ENCODE measurements around the gene RABL6. TPM values are rescaled to one million over a fixed set of nuclear protein-coding genes. Genes with fewer than 3 reads are reported as not detected.
"Not testable (repeated sequence)": the region's sequence is repeated elsewhere in the genome, so short reads cannot be mapped to it uniquely, and the experiment has no call there.

RABL6 gene
- total RNA-seq, 1 donor from 2014 or later = 109 TPM

DNA sequence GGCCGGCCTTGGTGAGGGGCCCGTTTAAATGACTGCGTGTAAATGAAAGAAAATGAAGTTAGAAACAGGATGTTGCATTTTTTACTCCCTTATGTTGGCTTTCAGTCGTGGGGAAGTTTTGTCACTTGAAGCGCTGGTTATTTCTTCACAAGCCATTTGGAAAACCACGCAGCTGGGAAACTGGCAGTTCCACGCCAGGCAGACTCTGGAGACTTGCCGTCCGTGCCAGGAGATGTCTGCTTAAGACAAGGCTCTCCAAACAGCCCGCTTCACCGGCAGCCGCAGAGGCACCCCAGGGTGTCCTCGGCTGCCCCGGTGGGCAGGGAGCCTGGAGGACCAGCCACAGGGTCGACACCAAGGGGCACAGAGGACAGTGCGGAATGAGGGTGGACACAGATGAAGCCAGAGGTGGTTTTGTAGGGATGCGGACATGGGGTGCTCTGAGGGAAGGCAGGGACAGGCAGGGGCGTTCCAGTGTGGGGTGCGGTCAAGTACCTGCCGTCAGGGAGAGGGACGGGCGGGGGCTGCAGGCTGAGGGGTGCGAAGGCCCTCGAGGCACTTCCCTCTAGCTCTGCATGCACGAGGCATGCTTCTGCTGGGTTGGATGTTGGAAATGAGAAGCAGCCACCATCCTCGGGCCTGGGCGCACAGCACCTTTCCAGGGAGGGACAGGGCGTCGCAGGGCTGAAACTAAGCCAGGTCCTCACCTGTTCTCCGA is 23.4 kb downstream of the RABL6 start:
- no peaks in the 10 kb centered on the region for H3K4me1 Mint-ChIP-seq (ENCODE audit: low read depth)
- no peak overlapping the region for H3K27ac Mint-ChIP-seq
- DNase-seq (ENCODE audit: low spot score) = no peak
- intact Hi-C loops (cut with micrococcal nuclease) = no loop called here
- H3K9me3 Mint-ChIP-seq = no peaks in the 10 kb centered on the region
- H3K4me3 Mint-ChIP-seq = no peak overlapping the region
- no peaks in the 10 kb centered on the region for H3K27me3 Mint-ChIP-seq (ENCODE audit: insufficient read depth)
- peaks cover 5% of the 10 kb centered on the region for H3K36me3 Mint-ChIP-seq (ENCODE audit: low read depth)

DNA sequence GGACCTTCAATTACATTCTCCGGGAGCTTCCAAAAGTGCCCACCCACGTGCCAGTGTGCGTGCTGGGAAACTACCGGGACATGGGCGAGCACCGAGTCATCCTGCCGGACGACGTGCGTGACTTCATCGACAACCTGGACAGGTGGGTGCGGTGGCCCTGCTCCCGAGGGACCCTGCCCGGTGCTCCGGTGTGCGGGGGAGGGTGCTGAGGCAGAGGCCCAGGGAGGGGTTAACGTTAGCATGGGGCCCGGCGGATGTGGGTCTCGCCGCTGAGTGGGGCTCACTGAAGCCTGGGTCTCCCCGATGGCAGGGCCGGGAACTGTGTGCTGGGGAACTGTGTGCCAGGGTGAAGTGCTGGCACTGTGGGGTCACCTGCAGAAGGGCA is 24.0 kb downstream of the RABL6 start:
- DNase-seq (ENCODE audit: low spot score) = no peak
- H3K4me1 Mint-ChIP-seq (ENCODE audit: low read depth) = no peaks in the 10 kb centered on the region
- H3K36me3 Mint-ChIP-seq (ENCODE audit: low read depth) = peaks cover 5% of the 10 kb centered on the region
- H3K27ac Mint-ChIP-seq = no peak overlapping the region
- H3K4me3 Mint-ChIP-seq = no peak overlapping the region
- H3K27me3 Mint-ChIP-seq (ENCODE audit: insufficient read depth) = no peaks in the 10 kb centered on the region
- no peaks in the 10 kb centered on the region for H3K9me3 Mint-ChIP-seq
- intact Hi-C loops (cut with micrococcal nuclease) = no loop called here

DNA sequence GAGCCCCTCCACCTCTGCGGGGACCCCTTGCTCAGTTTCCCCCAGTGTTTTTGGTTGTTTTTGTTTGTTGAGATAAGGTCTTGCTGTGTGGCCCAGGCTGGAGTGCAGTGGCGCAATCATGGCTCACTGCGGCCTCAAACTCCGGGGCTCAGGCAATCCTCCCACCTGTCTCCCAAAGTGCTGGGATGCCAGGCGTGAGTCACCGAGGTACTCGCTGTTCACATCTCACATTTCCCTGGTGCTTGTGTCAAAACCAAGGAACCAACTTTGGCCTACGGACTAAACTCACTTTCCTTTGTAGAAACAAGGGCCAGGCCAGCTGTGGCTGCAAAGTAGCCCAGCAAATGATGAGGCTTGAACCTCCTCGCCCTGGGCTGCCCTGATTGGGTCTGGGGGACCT is 24.8 kb downstream of the RABL6 start:
- Mint-ChIP-seq H3K4me1 (ENCODE audit: low read depth) (no peaks in the 10 kb centered on the region), H3K9me3 (no peaks in the 10 kb centered on the region), H3K27me3 (ENCODE audit: insufficient read depth) (no peaks in the 10 kb centered on the region), H3K4me3 (no peak overlapping the region), H3K36me3 (ENCODE audit: low read depth) (peaks cover 5% of the 10 kb centered on the region), H3K27ac (no peak overlapping the region)
- no peak for DNase-seq (ENCODE audit: low spot score)
- intact Hi-C loops (cut with micrococcal nuclease) = no loop called here

DNA sequence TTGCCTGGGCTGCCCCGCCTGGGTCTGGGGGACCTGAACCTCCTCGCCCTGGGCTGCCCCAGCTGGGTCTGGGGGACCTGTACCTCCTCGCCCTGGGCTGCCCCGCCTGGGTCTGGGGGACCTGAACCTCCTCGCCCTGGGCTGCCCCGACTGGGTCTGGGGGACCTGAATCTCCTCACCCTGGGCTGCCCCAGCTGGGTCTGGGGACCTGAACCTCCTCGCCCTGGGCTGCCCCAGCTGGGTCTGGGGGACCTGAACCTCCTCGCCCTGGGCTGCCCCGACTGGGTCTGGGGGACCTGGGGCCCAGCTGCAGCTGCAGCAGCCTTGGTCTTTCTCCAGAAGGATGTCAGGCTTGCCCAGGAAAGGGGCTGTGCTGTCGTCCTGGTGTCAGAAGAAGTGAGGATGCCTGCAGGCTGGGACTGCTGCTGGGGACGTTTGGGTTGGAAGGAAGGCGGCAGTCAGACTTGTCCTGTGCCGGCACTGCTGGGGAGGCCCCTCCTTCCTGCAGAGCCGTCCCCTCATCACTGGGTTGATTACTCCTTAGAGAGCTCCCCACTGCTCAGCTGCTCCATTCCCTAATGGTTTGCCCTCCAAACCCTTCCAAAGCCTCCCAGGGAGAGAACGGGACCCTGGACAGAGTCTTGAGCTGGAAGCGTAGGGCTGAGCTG is 25.8 kb downstream of the RABL6 start:
- H3K9me3 Mint-ChIP-seq; intact Hi-C loops (cut with micrococcal nuclease): not testable (repeated sequence)

DNA sequence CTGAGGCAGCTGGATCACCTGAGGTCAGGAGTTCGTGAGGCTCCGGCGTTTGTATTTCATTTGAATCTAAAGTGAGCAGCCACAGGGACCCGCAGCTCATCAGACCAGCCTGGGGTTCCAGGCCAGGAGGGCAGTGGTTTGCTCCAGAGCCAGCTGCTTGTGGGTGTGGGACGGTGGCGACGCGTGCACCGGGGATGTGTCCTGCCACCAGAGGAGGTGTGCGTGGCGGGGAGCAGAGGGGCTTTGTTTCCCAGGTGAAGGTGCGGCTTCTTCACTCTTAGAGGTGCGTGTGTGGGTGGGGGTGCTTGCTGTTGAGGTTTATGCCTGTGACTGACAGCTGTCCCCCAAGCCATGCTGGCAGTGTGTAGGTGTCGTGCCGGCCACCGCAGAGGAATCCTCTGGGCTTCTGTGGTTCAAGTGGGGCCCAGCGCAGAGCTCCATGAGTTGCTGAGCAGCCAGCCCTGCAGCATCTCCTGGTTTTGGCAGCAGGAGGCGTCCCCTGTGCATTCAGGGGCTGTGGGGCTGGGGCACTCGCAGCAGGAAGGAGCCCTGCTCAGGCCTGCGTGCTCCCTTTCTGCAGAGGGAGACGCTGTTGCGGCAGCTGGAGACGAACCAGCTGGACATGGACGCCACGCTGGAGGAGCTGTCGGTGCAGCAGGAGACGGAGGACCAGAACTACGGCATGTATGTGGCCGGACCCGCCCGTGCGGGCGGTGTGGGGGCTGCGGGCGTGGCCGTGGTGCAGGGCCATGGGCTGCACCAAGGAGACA is 27.6 kb downstream of the RABL6 start:
- no peak overlapping the region for H3K27ac Mint-ChIP-seq
- H3K27me3 Mint-ChIP-seq (ENCODE audit: insufficient read depth) = no peaks in the 10 kb centered on the region

More for the DNA sequence above, 25.8 kb downstream of the RABL6 start:
- not testable (repeated sequence) for H3K27me3 Mint-ChIP-seq (ENCODE audit: insufficient read depth); H3K36me3 Mint-ChIP-seq (ENCODE audit: low read depth); H3K27ac Mint-ChIP-seq; DNase-seq (ENCODE audit: low spot score); H3K4me3 Mint-ChIP-seq; H3K4me1 Mint-ChIP-seq (ENCODE audit: low read depth)

DNA sequence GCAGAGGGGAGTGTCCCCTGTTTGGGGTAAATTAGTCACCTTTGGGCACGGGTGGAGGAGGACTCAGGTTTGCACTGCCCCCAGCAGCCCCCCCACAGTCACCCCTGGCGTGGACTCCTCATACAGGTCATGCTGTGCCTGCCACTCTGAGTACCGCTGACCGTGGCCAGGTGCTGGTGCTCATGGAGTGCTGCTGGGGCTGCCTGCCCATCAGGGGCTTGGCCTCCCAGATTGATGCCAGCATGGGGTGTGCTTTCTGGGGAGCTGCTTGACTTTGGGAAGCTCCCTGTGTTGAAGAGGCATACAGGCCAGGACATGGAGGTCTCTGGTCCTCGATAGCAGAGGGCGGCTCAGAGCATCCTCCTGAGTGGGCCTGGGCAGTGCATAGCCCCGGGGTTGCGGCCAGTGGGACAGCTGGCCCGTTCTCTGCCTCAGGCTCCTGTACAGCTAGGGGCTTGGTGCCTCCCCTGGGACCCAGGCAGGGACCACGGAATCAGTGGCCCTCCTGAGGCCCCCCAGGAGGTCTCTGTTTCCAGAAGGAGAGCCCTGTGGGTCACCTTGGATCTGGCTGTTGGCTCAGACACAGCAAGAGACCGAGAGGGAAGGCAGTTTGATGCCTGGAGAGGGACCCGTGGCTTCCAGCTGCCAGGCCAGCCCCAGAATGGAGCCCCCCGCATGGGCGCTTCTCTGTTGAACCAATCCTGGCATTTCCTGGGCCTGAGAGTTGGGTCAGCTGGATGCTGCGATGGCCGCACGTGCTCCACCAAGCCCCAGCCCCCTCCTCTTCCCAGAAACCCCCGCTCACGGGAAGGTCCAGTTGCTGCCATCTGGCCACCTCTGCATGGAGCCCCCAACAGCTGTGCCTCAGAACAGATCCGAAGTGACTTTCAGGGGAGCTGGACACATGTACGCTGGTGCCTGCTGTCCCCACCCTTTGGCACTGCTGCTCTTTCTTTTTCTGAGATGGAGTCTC is 28.5 kb downstream of the RABL6 start:
- intact Hi-C loops (cut with micrococcal nuclease) = no loop called here
- DNase-seq (ENCODE audit: low spot score) = no peak

More for the DNA sequence above, 27.6 kb downstream of the RABL6 start:
- Mint-ChIP-seq H3K9me3 (no peaks in the 10 kb centered on the region), H3K4me1 (ENCODE audit: low read depth) (no peaks in the 10 kb centered on the region), H3K4me3 (no peak overlapping the region), H3K36me3 (ENCODE audit: low read depth) (peaks cover 6% of the 10 kb centered on the region)
- intact Hi-C loops (cut with micrococcal nuclease) = no loop called here
- DNase-seq (ENCODE audit: low spot score) = no peak

DNA sequence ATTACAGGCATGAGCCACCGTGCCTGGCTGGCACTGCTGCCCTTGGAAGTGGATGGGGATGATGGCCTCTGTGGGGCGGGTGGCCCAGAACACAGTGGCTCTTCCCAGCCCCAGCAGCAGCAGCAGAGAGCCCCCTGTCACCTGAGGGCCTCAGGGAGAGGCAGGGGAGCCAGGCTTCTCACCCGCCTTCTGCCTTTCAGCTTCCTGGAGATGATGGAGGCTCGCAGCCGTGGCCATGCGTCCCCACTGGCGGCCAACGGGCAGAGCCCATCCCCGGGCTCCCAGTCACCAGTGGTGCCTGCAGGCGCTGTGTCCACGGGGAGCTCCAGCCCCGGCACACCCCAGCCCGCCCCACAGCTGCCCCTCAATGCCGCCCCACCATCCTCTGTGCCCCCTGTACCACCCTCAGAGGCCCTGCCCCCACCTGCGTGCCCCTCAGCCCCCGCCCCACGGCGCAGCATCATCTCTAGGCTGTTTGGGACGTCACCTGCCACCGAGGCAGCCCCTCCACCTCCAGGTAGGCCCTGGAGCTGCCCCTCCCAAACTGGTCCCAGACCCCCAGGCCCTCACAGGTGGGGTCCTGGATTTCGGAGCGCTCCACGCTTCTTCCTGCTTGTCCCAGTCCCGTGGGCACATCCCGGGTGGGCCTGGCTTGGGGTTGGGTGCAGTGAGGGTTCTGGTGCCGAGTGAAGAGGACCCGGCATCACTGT is 29.6 kb downstream of the RABL6 start:
- Mint-ChIP-seq H3K4me3 (no peak overlapping the region), H3K27me3 (ENCODE audit: insufficient read depth) (no peaks in the 10 kb centered on the region), H3K27ac (no peak overlapping the region), H3K4me1 (ENCODE audit: low read depth) (no peaks in the 10 kb centered on the region), H3K9me3 (no peaks in the 10 kb centered on the region), H3K36me3 (ENCODE audit: low read depth) (peaks cover 6% of the 10 kb centered on the region)
- DNase-seq (ENCODE audit: low spot score) = no peak
- intact Hi-C loops (cut with micrococcal nuclease) = no loop called here

More for the DNA sequence above, 28.5 kb downstream of the RABL6 start:
- Mint-ChIP-seq H3K9me3 (no peaks in the 10 kb centered on the region), H3K27me3 (ENCODE audit: insufficient read depth) (no peaks in the 10 kb centered on the region), H3K27ac (no peak overlapping the region), H3K36me3 (ENCODE audit: low read depth) (peaks cover 6% of the 10 kb centered on the region), H3K4me3 (no peak overlapping the region), H3K4me1 (ENCODE audit: low read depth) (no peaks in the 10 kb centered on the region)

DNA sequence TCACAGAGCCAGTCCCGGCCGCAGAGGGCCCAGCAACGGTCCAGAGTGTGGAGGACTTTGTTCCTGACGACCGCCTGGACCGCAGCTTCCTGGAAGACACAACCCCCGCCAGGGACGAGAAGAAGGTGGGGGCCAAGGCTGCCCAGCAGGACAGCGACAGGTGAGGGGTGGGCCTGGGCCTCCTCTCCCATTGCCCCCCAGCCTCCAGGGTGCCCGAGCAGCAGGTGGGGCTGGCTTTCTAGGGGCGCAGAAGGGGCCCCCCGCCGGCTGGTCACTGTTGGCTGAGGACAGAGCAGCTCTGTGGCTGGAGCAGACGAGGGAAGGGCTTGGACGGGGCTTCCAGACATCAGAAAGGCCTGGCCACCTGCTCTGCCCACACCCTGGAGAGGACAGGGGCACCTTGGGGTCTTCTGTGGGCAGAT is 30.1 kb downstream of the RABL6 start:
- intact Hi-C loops (cut with micrococcal nuclease); DNase-seq (ENCODE audit: low spot score); H3K36me3 Mint-ChIP-seq (ENCODE audit: low read depth); H3K27ac Mint-ChIP-seq; H3K4me3 Mint-ChIP-seq; H3K9me3 Mint-ChIP-seq; H3K4me1 Mint-ChIP-seq (ENCODE audit: low read depth); H3K27me3 Mint-ChIP-seq (ENCODE audit: insufficient read depth): not testable (repeated sequence)

DNA sequence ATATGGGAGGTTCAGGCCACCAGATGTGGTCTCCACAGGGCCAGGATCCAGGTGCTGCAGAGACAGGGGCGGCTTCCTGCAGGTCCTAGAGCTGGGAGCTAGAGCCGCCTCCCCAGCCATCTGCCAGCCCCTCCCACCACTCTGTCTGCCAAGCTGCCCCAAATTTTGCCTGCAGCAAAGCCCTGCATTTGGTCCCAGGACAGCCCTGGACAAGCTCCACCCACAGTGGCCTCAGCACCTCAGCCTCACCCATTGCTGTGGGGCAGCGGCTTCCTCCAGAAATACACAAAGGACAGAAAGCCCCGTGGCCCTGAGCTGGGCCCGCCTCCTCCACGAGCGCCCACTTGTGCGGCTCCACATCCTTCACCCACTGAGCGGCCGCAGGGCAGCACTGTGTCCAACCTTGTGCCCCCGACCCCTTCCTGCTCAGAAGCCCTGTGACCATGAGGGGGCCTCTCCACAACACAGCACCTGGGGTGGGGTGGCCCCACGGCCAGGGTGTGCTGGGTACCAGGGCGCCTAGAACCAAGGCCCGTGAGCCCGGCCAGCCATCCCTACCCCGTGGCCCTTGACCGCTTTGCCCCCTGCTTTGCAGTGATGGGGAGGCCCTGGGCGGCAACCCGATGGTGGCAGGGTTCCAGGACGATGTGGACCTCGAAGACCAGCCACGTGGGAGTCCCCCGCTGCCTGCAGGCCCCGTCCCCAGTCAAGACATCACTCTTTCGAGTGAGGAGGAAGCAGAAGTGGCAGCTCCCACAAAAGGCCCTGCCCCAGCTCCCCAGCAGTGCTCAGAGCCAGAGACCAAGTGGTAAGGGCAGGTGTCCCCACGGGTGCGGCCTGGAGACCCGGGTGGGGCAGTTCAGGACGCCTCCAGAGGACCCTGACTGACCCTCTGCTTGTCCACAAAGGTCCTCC is 30.8 kb downstream of the RABL6 start:
- H3K4me1 Mint-ChIP-seq (ENCODE audit: low read depth) = no peaks in the 10 kb centered on the region
- intact Hi-C loops (cut with micrococcal nuclease) = no loop called here
- H3K36me3 Mint-ChIP-seq (ENCODE audit: low read depth) = peaks cover 6% of the 10 kb centered on the region
- no peak for DNase-seq (ENCODE audit: low spot score)
- no peak overlapping the region for H3K27ac Mint-ChIP-seq
- no peaks in the 10 kb centered on the region for H3K9me3 Mint-ChIP-seq
- H3K27me3 Mint-ChIP-seq (ENCODE audit: insufficient read depth) = no peaks in the 10 kb centered on the region
- no peak overlapping the region for H3K4me3 Mint-ChIP-seq

DNA sequence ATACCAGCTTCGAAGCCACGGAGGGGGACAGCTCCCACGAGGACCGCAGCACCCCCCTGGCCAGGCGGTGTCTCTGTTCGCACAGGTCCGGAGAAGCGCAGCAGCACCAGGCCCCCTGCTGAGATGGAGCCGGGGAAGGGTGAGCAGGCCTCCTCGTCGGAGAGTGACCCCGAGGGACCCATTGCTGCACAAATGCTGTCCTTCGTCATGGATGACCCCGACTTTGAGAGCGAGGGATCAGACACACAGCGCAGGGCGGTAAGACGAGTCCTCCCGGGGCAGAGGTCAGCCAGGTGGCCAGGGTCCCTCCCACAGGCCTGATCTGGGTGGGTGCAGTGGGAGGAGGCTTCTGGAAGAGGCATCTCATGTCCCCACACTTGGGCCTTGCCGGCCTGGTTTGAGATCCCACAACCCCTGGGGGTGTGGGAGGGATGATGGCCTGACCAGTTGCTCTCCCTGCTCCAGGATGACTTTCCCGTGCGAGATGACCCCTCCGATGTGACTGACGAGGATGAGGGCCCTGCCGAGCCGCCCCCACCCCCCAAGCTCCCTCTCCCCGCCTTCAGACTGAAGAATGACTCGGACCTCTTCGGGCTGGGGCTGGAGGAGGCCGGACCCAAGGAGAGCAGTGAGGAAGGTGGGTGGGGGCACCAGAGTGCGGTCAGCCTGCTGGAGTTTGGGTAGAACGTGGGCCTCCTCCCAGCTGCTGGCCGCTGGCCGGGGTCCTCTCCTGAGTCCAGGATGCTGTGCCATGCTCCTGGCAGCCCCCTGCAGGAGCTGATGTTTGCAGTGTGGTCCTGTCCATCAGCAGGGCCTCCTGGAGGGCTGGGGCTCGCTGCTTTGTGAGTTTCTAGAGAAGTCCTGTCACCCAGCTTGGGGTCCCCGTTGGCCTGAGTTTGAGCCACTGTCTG is 31.7 kb downstream of the RABL6 start:
- intact Hi-C loops (cut with micrococcal nuclease) = no loop called here
- Mint-ChIP-seq H3K27me3 (ENCODE audit: insufficient read depth) (no peaks in the 10 kb centered on the region), H3K36me3 (ENCODE audit: low read depth) (peaks cover 4% of the 10 kb centered on the region), H3K9me3 (no peaks in the 10 kb centered on the region), H3K4me1 (ENCODE audit: low read depth) (no peaks in the 10 kb centered on the region), H3K27ac (no peak overlapping the region), H3K4me3 (no peak overlapping the region)
- DNase-seq (ENCODE audit: low spot score) = no peak
